B cell (primary cell): ENCODE results near the gene THRAP3. TPM values are rescaled to one million over a fixed set of nuclear protein-coding genes. Genes with fewer than 3 reads are reported as not detected.

Experiments
- ATAC-seq: fragments of 200-7000 bp; cut with Tn5 transposase; one replicate; pipeline ENCODE4 v1.10.0; 2021; ENCODE audit warnings: low read depth, mild to moderate bottlenecking, moderate number of reproducible peaks, moderate library complexity
- CTCF ChIA-PET: fragments of 350-600 bp; sonication (Branson Sonifier 250); formaldehyde crosslinking; loops from one replicate; lab custom pipeline; 2021; ENCODE audit warnings: antibody characterized with exemption, inconsistent platforms; lab: Charles Lee
- POLR2A ChIA-PET: fragments of 350-600 bp; sonication (Branson Sonifier 250); formaldehyde crosslinking; loops from one replicate; lab custom pipeline; 2021; ENCODE audit warnings: antibody characterized with exemption; lab: Charles Lee
- DNase-seq: peaks from one replicate; pipeline ENCODE4 v3.0.0; 2013
- H2AFZ ChIP-seq: 2 replicates; pipeline ENCODE4 v1.6.1; 2012; ENCODE audit warnings: mild to moderate bottlenecking, low read depth, low read length; ENCODE audit not compliant: insufficient read depth, poor library complexity, severe bottlenecking
- H3K27ac ChIP-seq, 2 donors: 1 replicate in 1 of 2; 2 replicates in 1 of 2; pipeline ENCODE4 v1.5.1; 2012 to 2013; ENCODE audit warnings: low read length in 2 of 2, mild to moderate bottlenecking in 2 of 2, moderate library complexity in 1 of 2
- H3K27me3 ChIP-seq, 4 experiments: fragments of 200-600 bp in 1 of 4; sonication (generic) in 1 of 4; replicated peaks in 1 of 4; 1 replicate in 2 of 4; 2 replicates in 2 of 4; pipeline versions ENCODE4 v1.6.1 to v1.7.0; 2013 to 2016; ENCODE audit warnings: low read length in 3 of 4, mild to moderate bottlenecking in 2 of 4, mixed read lengths in 1 of 4, moderate library complexity in 1 of 4; ENCODE audit not compliant: insufficient read depth in 4 of 4, control insufficient read depth in 3 of 4; ENCODE audit errors: control extremely low read depth in 1 of 4
- H3K36me3 ChIP-seq, 2 experiments: replicated peaks in 1 of 2; 1 replicate in 1 of 2; 2 replicates in 1 of 2; pipeline versions ENCODE4 v1.6.1 to v1.7.1; 2013; ENCODE audit warnings: low read length in 1 of 2; ENCODE audit not compliant: insufficient read depth in 2 of 2, control insufficient read depth in 1 of 2; ENCODE audit errors: control extremely low read depth in 1 of 2, extremely low read depth in 1 of 2
- H3K4me1 ChIP-seq, 2 donors: fragments of 200-600 bp in 1 of 2; sonication (generic) in 1 of 2; 1 replicate in 1 of 2; 2 replicates in 1 of 2; pipeline versions ENCODE4 v1.5.1 to v1.6.1; 2013 to 2017; ENCODE audit warnings: low read length in 2 of 2; ENCODE audit not compliant: control insufficient read depth in 2 of 2, insufficient read depth in 2 of 2
- H3K4me2 ChIP-seq: replicated peaks from 2 replicates; pipeline ENCODE3; 2012; ENCODE audit warnings: mild to moderate bottlenecking, low read depth, low read length; ENCODE audit not compliant: poor library complexity, severe bottlenecking
- H3K4me3 ChIP-seq, 5 experiments: fragments of 200-600 bp in 1 of 5; sonication (generic) in 1 of 5; 1 replicate in 3 of 5; 2 replicates in 2 of 5; pipeline versions ENCODE4 v1.5.1 to v1.7.0; 2011 to 2016; ENCODE audit warnings: low read length in 4 of 5, mild to moderate bottlenecking in 4 of 5, low read depth in 2 of 5, control low read depth in 1 of 5, moderate library complexity in 1 of 5; ENCODE audit not compliant: insufficient read depth in 1 of 5; ENCODE audit errors: control extremely low read depth in 1 of 5, extremely low read depth in 1 of 5
- H3K79me2 ChIP-seq: fragments of 200-600 bp; sonication (generic); one replicate; pipeline ENCODE4 v1.6.0; 2016; ENCODE audit warnings: low read length; ENCODE audit not compliant: control insufficient read depth, insufficient read depth
- H3K9ac ChIP-seq: fragments of 200-600 bp; sonication (generic); 2 replicates; pipeline ENCODE4 v1.6.1; 2017; ENCODE audit warnings: mild to moderate bottlenecking, low read length, moderate library complexity
- H3K9me3 ChIP-seq, 3 donors: one replicate each; pipeline versions ENCODE4 v1.6.1 to v1.7.1; 2013; ENCODE audit warnings: low read length in 2 of 3; ENCODE audit not compliant: control insufficient read depth in 2 of 3, insufficient read depth in 1 of 3; ENCODE audit errors: control extremely low read depth in 1 of 3
- H4K20me1 ChIP-seq: 2 replicates; pipeline ENCODE4 v1.6.0; 2012; ENCODE audit warnings: mild to moderate bottlenecking, low read length; ENCODE audit not compliant: insufficient read depth, control insufficient read depth, poor library complexity, severe bottlenecking
- H3K27ac Mint-ChIP-seq: one replicate; pipeline ENCODE4 v1.8.0; 2021; ENCODE audit warnings: mixed read lengths
- H3K27me3 Mint-ChIP-seq: one replicate; pipeline ENCODE4 v1.8.0; 2021; ENCODE audit warnings: mixed read lengths
- H3K4me1 Mint-ChIP-seq: one replicate; pipeline ENCODE4 v1.8.0; 2021; ENCODE audit warnings: mixed read lengths
- H3K4me3 Mint-ChIP-seq: one replicate; pipeline ENCODE4 v1.8.0; 2021; ENCODE audit warnings: mixed read lengths
- H3K9me3 Mint-ChIP-seq: one replicate; pipeline ENCODE4 v1.8.0; 2022; ENCODE audit warnings: mixed read lengths; ENCODE audit not compliant: insufficient read depth
- EZH2 ChIP-seq: IDR thresholded peaks from 2 replicates; pipeline ENCODE4 v1.6.1; 2012; ENCODE audit warnings: borderline replicate concordance, low read depth, mild to moderate bottlenecking, moderate library complexity, low read length; ENCODE audit not compliant: insufficient read depth, poor library complexity, severe bottlenecking
- WGBS: methylation state at CpG from one replicate; pipeline ENCODE4 v1.1.5; 2013; ENCODE audit warnings: missing lambda C conversion rate; ENCODE audit not compliant: insufficient coverage; 5-methylcytosine and 5-hydroxymethylcytosine counted together
- intact Hi-C: fragments of 100-400 bp; cut with micrococcal nuclease; formaldehyde crosslinking; loops from one replicate; pipeline ENCODE4 v1.10.0; 2022
- polyA plus RNA-seq: library from polyadenylated mRNA; depleted of rRNA; stranded (reverse); fragments of >200 nt; gene quantifications from 2 replicates; pipeline ENCODE4 v1.2.3, GENCODE V29; 2012
- total RNA-seq, 2 donors: library from RNA; stranded (reverse); fragments of 120-200 nt in 1 of 2; gene quantifications; 1 replicate in 1 of 2; 2 replicates in 1 of 2; pipeline versions ENCODE4 v1.2.3 to v1.2.4, GENCODE V29; 2013 to 2022
- TF ChIP-seq, protein P1 (sequence below): fragments of 200-600 bp; IDR thresholded peaks from one replicate; pipeline ENCODE4 v1.8.0; 2022; ENCODE audit warnings: antibody characterized with exemption, mild to moderate bottlenecking

Gene THRAP3
- total and polyA plus RNA-seq, 2 donors (not counting 1 experiment from before 2014, with no cell fraction given): 64.1 to 153 TPM

GRCh38 chr1:36175137-36176095, 48.8 kb upstream of the THRAP3 start:
- peak overlapping the region; percentile 21 for H3K4me2 ChIP-seq
- H3K79me2 ChIP-seq: peaks cover 14% of the 10 kb centered on the region
- WGBS: 54% methylated on average over 2 of the region's 11 CpGs
- peaks cover 15% of the 10 kb centered on the region for H4K20me1 ChIP-seq
- TF ChIP-seq, protein P1, sequence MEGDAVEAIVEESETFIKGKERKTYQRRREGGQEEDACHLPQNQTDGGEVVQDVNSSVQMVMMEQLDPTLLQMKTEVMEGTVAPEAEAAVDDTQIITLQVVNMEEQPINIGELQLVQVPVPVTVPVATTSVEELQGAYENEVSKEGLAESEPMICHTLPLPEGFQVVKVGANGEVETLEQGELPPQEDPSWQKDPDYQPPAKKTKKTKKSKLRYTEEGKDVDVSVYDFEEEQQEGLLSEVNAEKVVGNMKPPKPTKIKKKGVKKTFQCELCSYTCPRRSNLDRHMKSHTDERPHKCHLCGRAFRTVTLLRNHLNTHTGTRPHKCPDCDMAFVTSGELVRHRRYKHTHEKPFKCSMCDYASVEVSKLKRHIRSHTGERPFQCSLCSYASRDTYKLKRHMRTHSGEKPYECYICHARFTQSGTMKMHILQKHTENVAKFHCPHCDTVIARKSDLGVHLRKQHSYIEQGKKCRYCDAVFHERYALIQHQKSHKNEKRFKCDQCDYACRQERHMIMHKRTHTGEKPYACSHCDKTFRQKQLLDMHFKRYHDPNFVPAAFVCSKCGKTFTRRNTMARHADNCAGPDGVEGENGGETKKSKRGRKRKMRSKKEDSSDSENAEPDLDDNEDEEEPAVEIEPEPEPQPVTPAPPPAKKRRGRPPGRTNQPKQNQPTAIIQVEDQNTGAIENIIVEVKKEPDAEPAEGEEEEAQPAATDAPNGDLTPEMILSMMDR: no peak
- no peak for TF ChIP-seq EZH2
- peak; percentile 69 for DNase-seq
- ChIA-PET POLR2A (interaction anchor here (0.6 kb wide), 2 partner anchors 85 to 826 kb away, joined by 5 to 7 read pairs; no protein-coding TSS in a partner anchor), CTCF (no interaction called here)
- peak overlapping the region; percentile 61 for H3K27ac Mint-ChIP-seq
- peaks cover 17% of the 10 kb centered on the region for H3K4me1 Mint-ChIP-seq
- peak overlapping the region; percentile 16 to 62 for H3K27ac ChIP-seq
- H3K27me3 Mint-ChIP-seq: no peaks in the 10 kb centered on the region
- H3K27me3 ChIP-seq: no peaks in the 10 kb centered on the region
- no peak overlapping the region for H2AFZ ChIP-seq
- H3K9me3 Mint-ChIP-seq: no peaks in the 10 kb centered on the region
- H3K9ac ChIP-seq: no peak overlapping the region
- no peaks in the 10 kb centered on the region for H3K9me3 ChIP-seq
- intact Hi-C loops: no loop called here
- peak; percentile 39 for ATAC-seq
- H3K4me1 ChIP-seq: peaks cover 11 to 13% of the 10 kb centered on the region in 2 donors
- peaks cover 5 to 76% of the 10 kb centered on the region in 2 experiments for H3K36me3 ChIP-seq
- no peak overlapping the region for H3K4me3 ChIP-seq
- no peak overlapping the region for H3K4me3 Mint-ChIP-seq
